GM19238 (cell line): Measurements from ENCODE around the gene GNG3.
A peak's percentile ranks its signal among the peaks of the same experiment; 100 is the strongest.
"Not testable (repeated sequence)": the region's sequence is repeated elsewhere in the genome, so short reads cannot be mapped to it uniquely, and the experiment has no call there.

Source experiments
- DNase-seq: peaks from one replicate; pipeline ENCODE4 v3.0.0; 2011; ENCODE audit warnings: low spot score; ENCODE audit not compliant: insufficient read length

Gene GNG3

DNA sequence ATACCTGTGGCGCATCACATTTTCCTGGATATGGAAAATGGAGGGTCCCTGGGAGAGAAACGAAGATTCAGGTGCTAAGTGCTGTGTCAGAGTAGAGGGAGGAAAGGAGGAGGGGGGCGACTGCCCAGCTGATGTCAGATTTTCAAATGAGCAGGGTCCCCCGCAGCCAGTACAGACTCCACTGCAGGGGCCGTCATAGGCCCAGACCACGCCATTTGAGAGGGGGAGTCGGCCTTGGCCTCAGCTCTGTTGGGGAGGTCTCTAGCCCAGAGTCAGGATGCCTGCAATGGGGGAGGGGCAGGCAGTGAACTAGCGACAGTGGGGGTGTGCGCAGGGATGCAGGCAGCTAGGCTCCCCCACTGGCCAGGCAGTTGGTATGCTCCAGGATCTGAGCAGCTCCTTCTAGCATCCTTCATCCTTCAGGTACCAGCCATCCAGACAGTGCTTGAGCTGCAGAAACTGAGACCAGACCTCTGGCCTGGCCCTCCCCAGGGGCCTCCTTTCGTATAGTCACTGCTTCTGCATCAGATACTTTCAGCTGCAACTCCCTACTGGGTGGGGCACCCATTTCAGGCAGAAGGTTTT, at the start of gene GNG3, which contains the start of gene BSCL2:
Gene GNG3 (plus strand): TSS at position 400 of the 585 bp plus-strand sequence. CDS start 620 bp downstream, outside the sequence.
Gene BSCL2 (minus strand): TSS at position 148 of the 585 bp plus-strand sequence. CDS start 229 bp downstream, outside the sequence.
- DNase-seq: no peak

GRCh38 chr11:62664405-62665074, 42.9 kb upstream of the GNG3 start:
- DNase-seq: peak; percentile 62

DNA sequence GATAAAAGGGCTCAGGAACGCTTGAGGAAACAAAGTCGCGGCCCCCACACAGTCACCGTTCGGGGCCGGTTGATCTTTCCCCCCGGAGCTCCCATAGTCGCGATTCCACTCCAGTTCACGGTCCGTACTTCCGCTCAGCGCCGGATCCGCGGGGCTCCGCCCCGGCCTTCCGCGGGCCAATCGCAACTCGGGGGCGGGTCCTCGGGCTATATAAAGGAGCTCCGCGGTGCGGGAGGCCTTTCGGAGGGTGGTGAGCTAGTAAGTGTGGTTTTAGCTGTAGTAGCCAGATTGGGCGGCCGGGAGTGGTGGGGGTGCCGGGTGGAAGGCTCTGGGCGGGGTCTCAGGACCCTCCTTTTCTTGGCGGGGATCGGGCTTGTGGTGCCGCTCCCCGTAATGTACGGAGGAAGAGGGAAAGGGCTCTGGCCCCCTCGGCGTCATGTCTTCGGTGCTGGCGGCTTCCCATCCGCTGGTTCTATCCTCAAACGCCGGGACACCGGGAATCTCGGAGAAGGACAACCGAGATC, 42.3 kb upstream of the GNG3 start, which contains the start of the genes C11orf98 and CSKMT:
Gene C11orf98 (minus strand): TSS at position 136 of the 524 bp plus-strand sequence. CDS start 41 bp downstream, at position 95.
Gene CSKMT (plus strand): TSS at position 238 of the 524 bp plus-strand sequence. CDS start 568 bp downstream, outside the sequence.
- DNase-seq: peak; percentile 95

DNA sequence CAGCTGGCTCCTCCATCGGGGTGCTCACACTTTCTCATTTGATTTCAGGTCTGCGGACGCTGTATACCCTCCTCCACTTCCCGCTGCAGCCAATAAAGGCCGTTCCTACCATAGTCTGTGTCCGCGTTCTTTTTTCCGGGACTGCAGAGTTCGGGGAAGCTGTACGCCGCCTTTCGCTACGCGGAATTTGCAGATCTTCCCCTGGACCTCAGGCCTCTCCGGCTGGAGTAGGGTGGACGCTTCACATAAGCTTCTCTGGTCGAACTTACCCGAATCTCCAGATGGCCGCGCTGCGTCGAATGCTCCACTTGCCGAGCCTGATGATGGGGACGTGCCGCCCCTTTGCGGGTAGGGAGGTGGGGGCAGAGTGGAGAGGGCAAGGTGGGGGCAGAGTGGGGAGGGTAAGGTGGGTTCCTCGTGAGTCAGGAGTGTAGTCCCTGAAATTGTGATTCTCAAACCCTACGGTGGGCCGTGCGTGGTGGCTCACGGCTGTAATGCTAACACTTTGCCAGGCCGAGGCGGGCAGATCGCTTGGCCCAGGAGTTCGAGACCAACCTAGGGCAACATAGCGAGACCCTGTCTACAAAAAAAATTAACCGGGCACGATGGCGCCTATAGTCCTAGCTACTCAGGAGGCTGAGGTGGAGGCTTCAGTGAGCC, 41.7 kb upstream of the GNG3 start:
- DNase-seq: no peak

GRCh38 chr11:62666259-62666926, 41.1 kb upstream of the GNG3 start:
- no peak for DNase-seq

GRCh38 chr11:62667460-62667859, 40.0 kb upstream of the GNG3 start:
- DNase-seq: no peak

GRCh38 chr11:62669420-62670161, 37.9 kb upstream of the GNG3 start:
- DNase-seq: no peak

DNA sequence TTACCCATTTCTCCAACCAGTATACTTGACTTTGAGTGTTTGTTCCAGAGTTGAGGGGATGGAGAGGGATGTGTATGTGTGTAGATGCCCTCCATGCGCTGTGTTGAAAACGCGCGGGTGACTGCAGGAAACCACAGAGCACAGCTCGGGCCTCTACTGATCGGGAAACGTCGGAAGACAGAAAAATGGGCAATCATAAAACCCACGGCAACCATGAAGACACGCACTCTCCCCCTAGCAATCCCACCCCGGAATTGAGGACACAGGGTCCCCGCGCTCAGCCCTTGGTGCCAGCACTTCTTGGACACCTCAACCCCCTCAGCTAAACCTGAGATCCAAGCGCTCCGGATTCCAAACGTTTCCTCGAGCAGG, 36.3 kb upstream of the GNG3 start:
- no peak for DNase-seq

- DNase-seq: peak; percentile 78
These were observed 35.7 kb upstream of the GNG3 start, which contains the start of the genes LBHD1 and UQCC3 for GRCh38 chr11:62671608-62672389. LBHD1 (minus strand) TSS chr11:62672267; CDS start chr11:62670031, 2,236 bp downstream. UQCC3 (plus strand) TSS chr11:62671673; CDS start chr11:62671746, 73 bp downstream.

- no peak for DNase-seq
These were observed 34.3 kb upstream of the GNG3 start for GRCh38 chr11:62673196-62673525.

GRCh38 chr11:62675415-62675814, 32.1 kb upstream of the GNG3 start:
- not testable (repeated sequence) for DNase-seq

DNA sequence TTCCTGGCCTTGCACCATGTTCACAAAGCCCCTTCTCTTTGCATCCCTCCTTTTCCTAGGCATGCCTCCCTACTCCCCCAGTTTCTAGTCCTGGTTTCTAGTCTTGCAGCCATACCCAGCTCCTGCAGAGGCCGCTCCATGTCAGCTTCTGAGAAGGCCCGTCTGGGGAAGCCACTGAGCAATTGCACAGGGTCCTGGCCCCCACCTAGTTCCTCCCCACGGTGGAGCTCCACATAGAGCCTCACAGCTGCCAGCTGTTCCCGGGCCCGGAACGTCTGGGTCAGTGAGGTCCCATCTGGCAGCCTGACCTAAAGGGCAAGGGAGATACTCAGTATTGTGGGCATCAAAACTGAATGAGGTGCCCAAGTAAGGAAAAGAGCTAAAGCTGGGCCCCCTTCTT, 30.8 kb upstream of the GNG3 start:
- DNase-seq: no peak

DNA sequence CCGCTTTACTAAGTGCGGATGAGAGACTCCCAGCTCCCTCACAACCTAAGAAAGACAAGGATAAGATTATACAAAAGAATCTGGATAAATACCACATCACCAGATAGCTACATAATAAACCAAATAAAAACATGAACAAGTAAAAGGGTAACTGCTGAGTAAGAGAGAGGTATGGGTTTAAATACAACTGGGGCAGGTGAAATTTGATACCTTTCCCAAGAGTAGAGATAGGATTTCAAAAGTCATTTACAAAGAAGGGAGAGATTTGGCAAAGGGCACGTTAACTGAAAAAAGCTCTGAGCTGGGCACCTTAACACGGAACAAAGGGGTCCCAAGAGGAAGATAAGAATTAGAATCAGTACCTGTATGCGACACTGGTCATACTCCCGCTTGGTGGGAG, 30.3 kb upstream of the GNG3 start:
- DNase-seq: no peak

DNA sequence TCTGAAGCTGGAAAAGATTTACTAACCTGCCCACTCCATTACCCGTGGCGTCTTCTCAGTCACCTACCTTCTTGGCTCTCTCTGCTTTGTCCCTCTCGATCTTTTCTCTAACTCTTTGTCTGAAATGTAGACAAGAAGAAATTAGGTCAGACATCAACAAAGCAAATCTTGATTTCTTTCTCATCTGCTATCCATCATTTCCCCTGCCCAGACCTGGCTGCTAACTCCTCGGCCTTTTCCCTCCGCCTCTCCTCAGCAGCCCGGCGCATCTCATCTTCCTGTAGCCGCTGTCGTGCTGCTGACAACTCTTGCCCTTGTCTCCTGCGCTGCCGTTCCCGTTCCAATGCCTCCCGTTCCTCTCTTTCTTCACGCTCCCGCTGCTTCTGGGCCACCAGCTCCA, 29.8 kb upstream of the GNG3 start:
- DNase-seq: no peak

- no peak for DNase-seq
These were observed 29.1 kb upstream of the GNG3 start for GRCh38 chr11:62678433-62678769.

DNA sequence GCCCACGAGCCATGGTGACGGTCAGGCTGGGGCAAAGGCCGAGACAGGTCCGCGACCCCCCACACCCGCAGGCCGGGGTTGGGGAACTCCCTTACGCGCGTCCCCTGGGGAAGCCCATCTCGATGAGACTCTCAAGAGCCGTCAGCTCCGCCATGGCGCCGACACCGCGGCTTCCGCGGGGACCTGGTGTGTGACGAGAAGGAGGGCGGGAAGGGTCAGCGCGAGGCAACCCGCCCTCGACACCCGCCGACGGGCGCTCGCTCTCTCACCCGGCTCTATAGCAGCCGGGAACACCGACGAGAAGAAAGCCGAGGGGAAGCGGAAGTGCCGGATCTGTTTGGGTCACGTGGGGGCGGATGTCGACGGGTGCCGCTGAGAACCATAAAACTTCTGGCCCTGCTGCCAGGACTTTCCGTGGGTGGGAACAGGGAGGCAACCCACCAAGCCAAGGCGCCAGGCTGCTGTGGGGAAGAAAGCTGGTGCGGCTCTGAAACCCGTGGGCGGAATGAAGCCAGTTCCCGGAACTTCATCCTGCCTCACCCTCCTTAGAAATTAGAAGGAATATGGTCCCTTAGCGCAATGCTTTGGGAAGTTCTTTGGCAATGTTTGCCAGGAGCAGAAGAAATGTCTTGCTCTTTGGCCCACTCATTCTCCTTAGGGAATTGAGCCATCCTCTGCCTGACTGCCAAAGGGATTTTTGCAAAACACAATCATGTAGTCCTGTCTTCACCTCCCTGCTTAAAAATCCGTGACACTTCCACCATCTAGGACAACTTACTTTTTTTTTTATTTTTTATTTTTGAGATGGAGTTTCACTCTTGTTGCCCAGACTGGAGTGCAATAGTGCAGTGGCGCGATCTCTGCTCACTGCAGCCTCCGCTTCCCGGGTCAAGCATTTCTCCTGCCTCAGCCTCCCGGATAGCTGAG, 28.4 kb upstream of the GNG3 start, which contains the start of gene UBXN1:
Gene UBXN1 (minus strand): TSS at position 304 of the 927 bp plus-strand sequence. CDS start 150 bp downstream, at position 154.
- peak; percentile 91 for DNase-seq

- no peak for DNase-seq
These were observed 26.6 kb upstream of the GNG3 start for GRCh38 chr11:62680825-62681240.

DNA sequence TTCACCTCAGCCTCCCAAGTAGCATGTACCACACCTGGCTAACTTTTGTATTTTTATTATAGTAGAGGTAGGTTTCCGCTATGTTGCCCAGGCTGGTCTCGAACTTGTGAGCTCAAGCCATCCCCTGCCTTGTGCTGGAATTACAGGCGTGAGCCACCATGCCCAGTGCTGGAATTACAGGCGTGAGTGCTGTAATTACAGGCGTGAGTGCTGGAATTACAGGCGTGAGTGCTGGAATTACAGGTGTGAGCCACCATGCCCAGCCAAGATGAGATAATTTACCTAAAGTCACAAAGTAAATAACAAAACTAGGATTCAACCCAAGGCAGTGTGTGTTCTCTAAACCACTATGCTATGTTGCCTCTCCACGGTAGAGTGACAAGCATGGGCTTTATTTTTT, 25.0 kb upstream of the GNG3 start:
- no peak for DNase-seq
